NCI-H2196 treated with DMSO at 0.1 percent for 48 hours (cell line): ENCODE measurements around the gene IL18BP.

Experiments
- DNase-seq: peaks from one replicate; lab custom pipeline; 2025; ENCODE audit not compliant: unreplicated experiment; lab: John Stamatoyannopoulos, UW

IL18BP gene

DNA sequence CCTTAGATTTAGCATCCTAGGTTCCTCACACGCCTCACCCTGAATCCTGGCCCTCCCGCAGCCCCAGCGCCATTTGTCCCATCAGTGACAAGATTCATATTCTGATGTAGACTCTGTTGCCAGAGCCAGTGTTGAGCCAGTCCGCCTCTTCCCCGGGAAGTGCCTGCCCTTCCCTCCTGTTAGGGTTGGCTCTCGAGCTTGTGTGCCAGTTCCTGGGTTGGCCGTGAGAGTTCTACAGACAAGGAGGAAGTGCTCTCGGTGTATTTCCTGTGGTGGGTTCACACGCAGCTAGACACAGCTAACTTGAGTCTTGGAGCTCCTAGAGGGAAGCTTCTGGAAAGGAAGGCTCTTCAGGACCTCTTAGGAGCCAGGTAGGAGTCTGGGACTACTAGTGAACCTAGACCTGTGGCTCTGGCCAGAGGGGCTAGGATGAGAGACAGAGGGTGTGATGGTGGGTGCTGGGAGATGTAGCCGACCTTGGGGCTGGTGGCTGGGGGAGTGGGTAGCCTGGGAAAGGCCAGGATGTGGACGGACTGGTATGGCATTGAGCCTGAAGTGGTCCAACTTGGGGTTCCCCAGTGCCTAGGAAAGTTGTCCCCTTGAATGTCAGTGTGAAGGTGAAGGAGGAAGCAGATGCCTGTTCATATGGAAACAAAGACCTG, at the start of gene IL18BP:
Gene IL18BP, plus strand, starts transcription at position 261 of the 662 bp plus-strand sequence. CDS start 1,076 bp downstream, outside the sequence.
- no peak for DNase-seq

DNA sequence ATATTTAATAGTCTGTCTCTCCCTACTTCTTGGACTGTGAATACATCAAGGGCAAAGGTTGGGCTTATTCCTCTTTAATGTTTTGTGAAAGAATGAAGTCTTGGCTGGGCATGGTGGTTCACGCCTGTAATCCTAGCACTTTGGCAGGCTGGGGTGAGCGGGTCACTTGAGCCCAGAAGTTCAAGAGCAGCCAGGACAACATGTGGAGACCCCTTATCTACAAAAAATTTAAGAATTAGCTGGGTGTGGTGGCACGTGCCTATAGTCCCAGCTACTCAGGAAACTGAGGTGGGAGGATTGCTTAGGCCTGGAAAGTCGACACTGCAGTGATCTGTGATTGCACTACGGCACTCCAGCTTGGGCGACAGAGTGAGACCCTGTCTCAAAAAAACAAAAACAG, 49.7 kb upstream of the IL18BP start:
- no peak for DNase-seq

DNA sequence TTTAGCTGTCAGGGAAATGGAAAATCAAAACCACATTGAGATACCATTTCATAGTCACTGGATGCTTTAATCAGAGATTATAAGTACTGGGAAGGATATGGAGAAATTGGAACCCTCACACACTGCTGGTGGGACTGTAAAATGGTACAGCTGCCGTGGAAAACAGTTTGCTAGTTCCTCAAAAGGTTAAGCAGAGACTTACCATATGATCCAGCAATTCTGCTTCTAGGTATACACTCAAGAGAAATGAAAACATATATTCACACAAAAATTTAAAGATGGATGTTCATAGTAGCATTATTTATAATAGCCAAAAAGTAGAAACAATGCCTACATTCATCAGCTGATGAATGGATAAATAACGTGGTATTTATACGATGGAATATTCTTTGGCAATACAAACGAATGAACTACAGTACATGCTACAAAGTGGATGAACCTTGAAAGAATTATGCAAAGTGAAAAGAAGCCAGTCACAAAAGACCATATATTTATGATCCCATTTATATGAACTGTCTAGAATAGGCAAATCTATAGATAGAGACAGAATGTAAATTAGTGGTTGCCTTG, 46.9 kb upstream of the IL18BP start:
- no peak for DNase-seq

DNA sequence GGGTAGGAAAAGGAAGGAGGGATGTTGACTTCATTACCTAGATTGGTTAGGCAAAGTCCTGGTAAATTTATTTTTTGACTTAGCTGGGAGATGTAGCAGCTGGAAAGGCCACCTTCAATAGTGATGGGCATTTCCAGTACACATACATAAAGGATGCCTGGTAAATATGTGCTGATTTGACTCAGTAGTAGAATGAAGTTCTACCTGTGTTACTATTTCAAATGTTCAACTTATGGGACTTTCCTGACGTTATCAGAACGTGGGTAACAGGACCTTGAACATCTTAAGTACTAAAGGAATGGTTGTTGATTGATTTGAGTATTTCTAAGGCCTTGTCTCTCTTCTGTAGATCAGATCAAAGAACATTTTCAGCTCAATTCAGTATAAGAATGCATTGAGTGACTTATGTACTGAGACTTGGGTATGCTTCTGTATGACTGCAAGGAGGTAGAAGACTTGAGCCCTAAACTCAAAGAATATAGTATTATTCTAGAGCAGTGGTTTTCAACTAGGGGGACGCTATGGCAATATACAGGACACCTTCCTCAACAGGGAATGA, 42.7 kb upstream of the IL18BP start:
- no peak for DNase-seq

DNA sequence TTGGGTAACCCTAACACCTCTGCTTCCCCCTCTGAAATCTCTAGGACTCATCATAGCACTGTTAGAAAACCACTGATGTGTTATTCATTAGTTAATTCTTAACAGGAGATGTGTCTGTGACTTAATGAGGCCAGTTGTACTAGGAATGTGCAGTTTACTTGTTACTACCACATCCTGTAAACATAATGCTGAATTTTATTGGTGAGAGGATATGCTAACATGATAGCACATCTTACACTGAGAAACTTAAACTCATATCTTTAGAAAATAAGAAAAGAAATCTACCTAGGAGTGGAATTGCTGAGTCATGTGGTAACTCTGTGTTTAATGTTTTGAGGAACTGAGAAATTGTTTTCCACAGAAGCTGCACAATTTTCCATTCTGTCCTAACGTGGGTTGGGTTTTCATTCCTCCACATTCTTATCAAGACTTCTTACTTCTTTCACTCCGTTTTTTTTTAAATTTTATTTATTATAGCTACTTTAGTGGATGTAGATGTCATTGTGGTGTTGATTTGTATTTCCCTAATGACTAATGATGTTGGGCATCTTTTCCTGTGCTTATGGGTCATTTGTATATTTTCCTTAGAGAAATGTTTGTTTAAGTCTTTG, 36.2 kb upstream of the IL18BP start:
- no peak for DNase-seq

DNA sequence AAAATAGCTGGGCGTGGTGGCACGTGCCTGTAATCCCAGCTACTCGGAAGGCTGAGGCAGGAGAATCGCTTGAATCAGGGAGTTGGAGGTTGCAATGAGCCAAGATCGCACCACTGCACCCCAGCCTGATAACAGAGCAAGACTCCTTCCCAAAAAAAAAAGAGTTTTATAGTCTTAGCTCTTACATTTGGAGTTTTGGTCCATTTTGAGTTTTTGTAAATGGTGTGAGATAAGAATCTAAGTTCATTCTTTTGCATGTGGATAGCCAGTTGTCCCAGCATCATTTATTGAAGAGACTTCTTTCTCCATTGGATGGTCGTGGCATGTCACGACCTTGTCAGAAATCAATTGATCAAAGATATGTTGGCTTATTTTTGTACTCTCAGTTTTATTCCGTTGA, 35.2 kb upstream of the IL18BP start:
- DNase-seq, result no peak

DNA sequence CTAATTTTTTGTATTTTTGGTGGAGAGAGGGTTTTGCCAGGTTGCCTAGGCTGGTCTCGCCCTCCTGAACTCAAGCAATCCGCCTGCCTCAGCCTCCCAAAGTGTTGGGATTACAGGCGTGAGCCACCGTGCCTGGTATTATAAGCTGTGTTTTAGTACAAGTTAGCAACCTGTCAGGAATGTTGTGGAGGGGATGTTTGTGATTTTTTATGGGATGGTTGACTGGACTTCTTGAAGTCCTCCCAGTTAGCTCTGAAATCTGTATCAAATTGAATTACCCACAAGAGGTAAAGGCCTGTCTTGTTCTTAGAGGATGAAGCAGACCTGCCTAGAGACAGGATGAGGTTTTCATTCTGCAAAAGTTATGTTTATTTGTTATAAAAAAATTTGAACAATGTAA, 34.1 kb upstream of the IL18BP start:
- DNase-seq, result no peak

DNA sequence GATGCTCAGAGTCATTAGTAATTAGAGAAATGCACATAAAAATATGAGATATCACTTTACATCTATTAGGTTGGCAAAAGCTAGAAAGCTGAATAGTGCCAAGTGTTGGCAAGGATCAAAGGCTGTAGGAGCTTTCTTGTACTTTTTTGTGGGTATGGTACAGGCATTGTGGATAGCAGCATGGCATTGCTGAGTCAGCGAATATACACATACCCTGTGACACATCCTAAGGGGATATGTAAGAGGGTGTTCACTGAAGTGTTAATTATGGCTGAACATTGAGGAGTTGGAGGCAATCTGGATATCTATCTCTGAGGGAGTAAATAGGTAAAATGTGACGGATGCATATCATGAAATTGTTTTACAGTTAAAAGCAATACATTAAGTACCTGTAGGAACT, 27.0 kb upstream of the IL18BP start:
- DNase-seq, result no peak

DNA sequence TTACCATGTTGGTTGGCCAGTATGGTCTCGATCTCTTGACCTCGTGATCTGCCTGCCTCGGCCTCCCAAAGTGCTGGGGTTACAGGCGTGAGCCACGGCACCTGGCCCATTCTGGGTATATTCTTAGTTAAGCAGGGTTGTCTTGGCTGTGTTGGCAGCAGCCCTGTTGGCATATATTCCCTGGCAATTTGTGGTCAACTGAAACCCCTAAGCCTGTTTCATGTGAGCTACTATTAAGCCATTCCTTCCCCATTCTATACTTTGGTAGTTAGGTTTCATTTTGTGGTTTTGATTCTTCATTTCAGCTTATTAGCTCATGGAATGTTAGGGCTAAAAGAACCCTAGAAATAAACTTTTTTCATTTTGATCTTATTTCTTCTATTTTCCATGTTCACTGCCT, 22.2 kb upstream of the IL18BP start:
- no peak for DNase-seq

DNA sequence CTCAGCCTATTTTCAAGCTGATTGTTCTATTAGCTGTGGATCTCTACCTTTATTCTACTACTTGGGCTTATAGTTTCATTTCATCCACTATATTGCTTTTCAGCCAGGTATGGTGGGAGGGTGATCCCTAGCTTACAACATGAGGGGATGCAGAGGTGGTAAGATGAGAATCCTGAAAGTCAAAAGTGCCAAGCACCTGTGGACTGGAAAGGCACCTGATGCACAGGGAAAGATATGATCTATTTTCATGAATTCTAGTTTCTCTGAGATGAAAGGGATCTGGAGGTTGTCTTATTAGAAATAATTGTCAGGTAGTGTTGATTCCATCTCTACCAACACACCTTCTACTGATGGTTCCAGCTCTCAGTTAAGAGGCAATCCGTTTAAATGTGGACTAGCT, 21.6 kb upstream of the IL18BP start:
- no peak for DNase-seq

DNA sequence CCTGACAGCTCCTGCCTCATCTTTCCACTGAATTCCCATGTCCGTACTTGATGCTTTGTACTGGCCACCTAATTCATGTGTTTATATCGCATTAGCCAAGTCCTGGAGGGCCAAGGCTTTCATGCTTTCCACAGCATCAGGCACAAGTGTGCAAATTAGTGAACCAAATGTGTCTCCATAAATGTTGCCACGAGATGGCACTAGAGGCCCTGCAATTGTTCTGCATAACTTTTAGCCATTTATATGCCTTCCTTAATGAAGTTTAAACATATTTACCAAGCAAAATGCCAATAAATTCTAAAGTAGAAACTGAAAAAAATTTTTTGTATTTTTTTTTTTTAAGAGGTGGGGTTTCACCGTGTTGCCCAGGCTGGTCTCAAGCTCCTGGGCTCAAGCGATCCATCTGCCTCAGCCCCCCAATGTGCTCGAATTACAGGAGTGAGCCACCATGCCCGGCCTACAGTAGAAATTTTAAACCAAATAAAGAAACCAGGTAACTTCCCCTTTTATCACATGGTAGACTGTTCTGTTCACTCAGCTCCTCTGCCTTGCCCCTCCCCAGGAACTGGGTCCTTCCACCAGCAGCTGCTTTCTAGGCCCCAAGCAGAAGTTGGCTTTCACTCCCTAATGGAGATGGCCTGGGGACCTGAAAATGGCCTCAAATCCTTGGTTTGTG, 20.8 kb upstream of the IL18BP start:
- no peak for DNase-seq

DNA sequence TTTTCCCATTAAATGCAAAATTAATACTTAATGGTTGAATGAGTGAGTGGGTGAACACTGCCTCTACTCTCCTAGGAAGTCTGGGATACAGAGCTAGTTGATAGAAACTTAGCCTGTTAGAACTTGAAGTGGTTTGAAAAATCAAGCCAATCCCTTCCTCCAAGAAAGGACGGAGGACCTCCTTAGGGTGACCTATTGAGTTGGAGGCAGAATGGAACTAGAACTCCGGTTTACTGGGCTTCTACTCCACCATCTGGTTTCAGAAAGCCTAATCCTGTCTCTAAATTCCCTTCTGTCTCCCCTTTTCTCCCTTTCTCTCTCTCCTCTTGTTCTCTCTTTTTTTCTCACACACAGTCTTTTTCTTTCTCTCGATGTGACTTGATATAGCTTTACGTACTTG, 19.6 kb upstream of the IL18BP start:
- no peak for DNase-seq

DNA sequence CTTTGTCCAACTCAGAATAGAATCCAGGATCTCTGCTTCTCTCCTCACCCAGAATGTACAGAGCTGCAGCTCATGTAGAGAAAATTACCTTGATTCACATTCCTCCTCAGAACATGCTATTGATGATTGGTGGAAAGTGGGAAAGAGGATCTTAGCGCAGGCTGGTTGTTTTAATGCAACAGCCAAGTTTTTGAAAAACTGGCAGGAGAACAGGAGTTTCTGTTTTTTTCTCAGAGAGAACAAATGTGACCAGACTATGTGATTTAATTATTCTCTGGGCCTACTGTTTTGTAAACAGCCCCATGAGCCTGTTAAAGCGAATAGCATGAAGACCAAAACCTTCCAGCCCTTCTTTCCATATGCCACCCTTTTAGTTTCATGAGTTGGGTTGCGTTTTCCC, 19.1 kb upstream of the IL18BP start:
- no peak for DNase-seq

DNA sequence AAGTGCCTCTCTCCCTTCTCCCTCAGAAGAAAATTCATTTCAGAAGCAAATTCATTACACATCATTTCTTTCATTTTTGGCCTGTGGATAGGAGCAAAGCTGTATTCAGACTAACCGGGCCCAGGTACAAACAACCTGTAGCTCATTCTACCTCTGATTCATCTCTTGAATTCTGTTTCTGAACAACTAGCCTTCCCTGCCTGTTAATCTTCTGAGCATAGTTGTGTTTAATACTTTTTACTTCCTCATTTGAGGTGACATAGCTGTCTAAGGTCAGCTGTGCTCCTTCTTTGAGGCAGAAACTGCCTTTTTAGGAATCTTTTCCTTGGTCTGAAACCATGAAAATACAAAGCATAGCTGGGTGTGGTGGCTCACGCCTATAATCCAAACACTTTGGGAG, 12.6 kb upstream of the IL18BP start:
- DNase-seq, result no peak

DNA sequence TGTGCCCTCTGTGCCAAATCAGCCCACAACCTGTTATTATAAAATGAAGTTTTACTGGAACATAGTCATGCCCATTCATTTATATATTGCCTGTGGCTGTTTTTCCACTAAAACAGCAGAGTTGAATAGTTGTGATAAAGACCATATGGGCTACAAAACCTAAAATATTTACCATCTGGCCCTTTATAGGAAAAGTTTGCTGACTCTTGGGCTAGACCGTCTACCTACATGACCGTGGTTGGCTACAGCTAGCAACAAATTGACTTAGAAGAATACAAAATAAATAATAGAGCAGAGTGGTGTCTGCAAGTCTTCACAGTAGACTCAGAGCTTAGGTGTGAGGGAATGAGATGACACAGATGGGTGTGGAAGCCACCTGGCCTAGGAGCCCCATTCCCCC, 11.2 kb upstream of the IL18BP start:
- no peak for DNase-seq

DNA sequence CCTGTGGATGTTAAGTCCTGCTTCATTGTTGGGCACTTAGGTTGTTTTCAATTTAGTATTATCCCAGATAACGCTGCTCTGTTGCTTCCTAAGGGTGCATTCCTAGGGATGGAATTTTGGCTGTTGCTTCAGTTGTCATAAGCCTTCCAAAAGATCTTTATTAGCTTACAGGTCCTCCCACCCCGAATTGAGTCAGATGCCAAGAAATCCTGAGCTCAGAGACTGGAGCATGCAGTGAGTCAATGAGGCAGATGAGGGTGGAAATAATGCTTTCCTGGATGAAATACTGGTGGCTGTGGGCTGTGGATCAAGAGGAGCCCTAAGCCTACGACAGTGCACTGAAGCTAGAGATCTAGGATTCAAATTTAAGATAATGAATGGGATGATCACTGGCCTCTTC, 10.7 kb upstream of the IL18BP start:
- no peak for DNase-seq

DNA sequence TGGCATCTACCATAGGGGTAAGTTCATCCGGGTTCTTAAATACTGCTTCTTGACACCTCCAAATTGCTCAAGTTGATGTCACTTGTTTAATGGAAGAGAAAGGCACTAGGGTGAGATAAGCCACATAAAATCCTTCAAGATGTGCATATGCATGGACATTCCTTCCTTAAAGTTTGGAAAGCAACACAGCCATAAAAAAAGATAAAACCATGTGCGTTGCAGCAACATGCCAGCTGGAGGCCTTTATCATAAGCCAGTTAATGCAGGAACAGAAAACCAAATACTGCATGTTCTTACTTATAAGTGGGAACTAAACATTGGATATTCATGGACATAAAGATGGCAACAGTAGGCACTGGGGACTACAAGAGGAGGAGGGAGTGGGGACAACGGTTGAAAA, 8.0 kb upstream of the IL18BP start:
- DNase-seq, result no peak

DNA sequence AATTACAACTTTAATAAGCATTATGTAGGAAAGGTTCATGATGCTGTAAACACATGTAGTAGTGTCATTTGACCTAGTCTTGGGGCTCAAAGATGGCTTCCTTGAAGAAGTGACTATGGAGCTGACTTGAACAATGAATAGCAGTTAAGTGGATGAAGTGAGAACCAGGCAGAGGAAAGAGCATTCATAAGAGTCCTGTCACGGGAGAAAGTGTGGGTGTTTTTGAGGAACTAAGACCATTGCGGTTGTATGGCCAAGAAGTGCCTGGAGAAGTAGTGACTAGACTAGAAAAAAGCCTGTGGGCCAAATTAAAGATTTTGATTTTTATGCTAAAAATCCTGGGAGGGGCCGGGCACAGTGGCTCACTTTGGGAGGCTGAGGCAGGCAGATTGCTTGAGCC, 7.2 kb upstream of the IL18BP start:
- DNase-seq, result no peak

DNA sequence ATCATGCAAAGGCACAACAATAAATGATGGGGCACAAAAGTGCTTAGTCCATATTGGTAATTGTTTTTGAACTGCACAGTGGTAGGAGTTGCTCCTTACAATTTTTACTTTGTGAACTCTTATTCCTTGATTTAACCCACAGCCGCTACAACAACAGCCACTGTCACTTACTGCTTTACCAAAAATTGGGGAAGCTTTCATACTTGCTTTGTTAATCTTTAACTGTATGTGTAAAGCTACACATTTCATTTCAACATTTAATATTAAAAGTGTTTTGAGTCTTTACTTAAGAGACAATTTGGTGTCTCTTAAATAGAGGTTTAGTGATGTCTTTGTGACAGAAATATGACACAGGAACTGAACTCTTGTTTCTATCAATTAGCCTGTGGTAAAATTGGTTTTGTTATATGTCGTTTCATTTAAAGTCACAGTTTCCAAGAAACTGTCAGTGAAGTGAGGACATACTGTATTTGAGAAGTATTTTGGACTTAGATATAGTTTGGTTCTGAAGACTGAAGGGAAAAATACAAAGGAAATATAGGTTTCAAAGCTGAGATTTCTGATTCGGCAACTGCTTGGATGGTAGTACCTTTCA, 6.5 kb upstream of the IL18BP start:
- DNase-seq, result no peak

DNA sequence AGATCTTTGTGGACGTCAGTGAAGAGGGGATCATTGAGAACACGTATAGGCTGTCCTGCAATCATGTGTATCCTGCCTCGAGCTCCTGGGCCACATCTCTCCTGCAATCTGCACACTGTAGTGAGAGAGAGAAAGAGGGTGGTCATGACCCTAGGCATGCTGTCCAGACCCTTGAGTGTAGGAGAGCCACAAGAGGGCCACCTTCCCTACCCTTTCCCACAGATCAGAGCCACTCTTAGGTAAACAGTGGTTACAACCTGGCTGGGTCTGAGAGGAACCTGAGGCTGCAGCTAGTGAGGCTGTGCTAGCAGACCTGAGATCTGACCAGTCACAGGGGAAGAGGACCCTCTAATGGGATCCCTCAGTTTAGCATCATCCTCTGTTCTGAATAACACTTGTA, 3.9 kb upstream of the IL18BP start:
- no peak for DNase-seq

DNA sequence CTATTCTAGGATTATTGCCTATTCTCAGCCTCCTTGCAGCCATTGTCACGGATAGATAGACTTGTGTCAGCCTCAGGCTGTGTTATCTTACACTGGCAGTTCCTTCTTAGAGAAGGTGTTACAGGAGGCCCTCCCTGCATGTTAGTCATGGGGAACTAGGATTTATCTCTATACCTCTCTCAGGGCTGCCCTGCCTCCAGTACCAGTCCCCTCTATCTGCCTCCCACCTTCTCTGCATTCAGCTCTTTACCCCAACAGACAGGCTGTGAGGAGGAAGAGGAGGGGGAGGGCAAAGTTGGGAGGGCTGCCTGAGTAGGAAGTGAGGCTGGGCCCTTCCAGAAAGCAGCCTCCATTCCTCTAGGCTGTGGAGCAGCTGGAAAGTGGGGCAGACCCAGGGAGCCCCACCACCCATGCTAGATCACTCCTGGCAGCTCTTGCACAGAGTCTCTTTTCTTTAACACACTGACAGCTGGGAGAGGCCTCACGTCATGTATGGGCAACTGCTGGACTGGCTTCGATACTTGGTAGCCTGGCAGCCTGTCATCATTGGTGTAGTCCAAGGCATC, 2.9 kb upstream of the IL18BP start:
- DNase-seq, result no peak
